PC-9 (cell line): Measurements from ENCODE around the gene LEFTY1. TPM values are rescaled to one million over a fixed set of nuclear protein-coding genes. Genes with fewer than 3 reads are reported as not detected.
"Not testable (repeated sequence)": the region's sequence is repeated elsewhere in the genome, so short reads cannot be mapped to it uniquely, and the experiment has no call there.

Source experiments
- BruUV-seq: library from RNA; stranded (reverse); fragments of 400-500 nt; replicated peaks from 2 replicates; lab custom pipeline; 2021; lab: Mats Ljungman, UMichigan
- CTCF ChIA-PET: fragments of 300-600 bp; sonication (Branson Sonifier 250); formaldehyde crosslinking; loops from one replicate; lab custom pipeline; 2022; ENCODE audit warnings: antibody characterized with exemption; lab: Charles Lee
- POLR2A ChIA-PET: fragments of 300-600 bp; sonication (Branson Sonifier 250); formaldehyde crosslinking; loops from one replicate; lab custom pipeline; 2022; ENCODE audit warnings: antibody characterized with exemption; ENCODE audit not compliant: unreplicated experiment; lab: Charles Lee
- DNase-seq, 2 experiments: peaks; one replicate each; pipeline versions ENCODE4 v3.0.0 to v3.0.0-alpha.2; 2015 to 2022; ENCODE audit warnings: mixed read lengths in 1 of 2
- H2AFZ ChIP-seq: fragments of 200-600 bp; sonication (generic); 2 replicates; pipeline ENCODE4 v1.8.1; 2017; ENCODE audit warnings: antibody characterized with exemption
- H3F3A ChIP-seq: fragments of 200-600 bp; sonication (generic); 2 replicates; pipeline ENCODE4 v1.8.1; 2017; ENCODE audit warnings: antibody characterized with exemption, mild to moderate bottlenecking, low read depth; ENCODE audit not compliant: insufficient read depth
- H3K27ac ChIP-seq: fragments of 200-600 bp; sonication (generic); 2 replicates; pipeline ENCODE4 v1.6.1; 2016; ENCODE audit warnings: mixed run types
- H3K27me3 ChIP-seq: fragments of 200-600 bp; sonication (generic); 2 replicates; pipeline ENCODE4 v1.6.1; 2016; ENCODE audit warnings: low read depth, mixed run types; ENCODE audit not compliant: insufficient read depth
- H3K36me3 ChIP-seq: fragments of 200-600 bp; sonication (generic); 2 replicates; pipeline ENCODE4 v1.6.1; 2016; ENCODE audit warnings: low read depth, mixed run types
- H3K4me1 ChIP-seq: fragments of 200-600 bp; sonication (generic); replicated peaks from 2 replicates; pipeline ENCODE4 v1.6.1; 2016; ENCODE audit warnings: mixed run types; ENCODE audit not compliant: insufficient read depth
- H3K4me2 ChIP-seq: fragments of 200-600 bp; sonication (generic); 2 replicates; pipeline ENCODE4 v1.6.1; 2017; ENCODE audit warnings: mixed run types
- H3K4me3 ChIP-seq: fragments of 200-600 bp; sonication (generic); 2 replicates; pipeline ENCODE4 v1.6.1; 2016; ENCODE audit warnings: mixed run types
- H3K79me2 ChIP-seq: fragments of 200-600 bp; sonication (generic); 2 replicates; pipeline ENCODE4 v1.6.1; 2017; ENCODE audit warnings: low read depth, mixed run types
- H3K9me2 ChIP-seq: fragments of 200-600 bp; sonication (generic); 2 replicates; pipeline ENCODE4 v1.8.1; 2017; ENCODE audit warnings: mild to moderate bottlenecking; ENCODE audit not compliant: insufficient read depth
- H3K9me3 ChIP-seq: fragments of 200-600 bp; sonication (generic); 2 replicates; pipeline ENCODE4 v1.8.1; 2016; ENCODE audit warnings: low read depth; ENCODE audit not compliant: insufficient read depth
- H4K20me1 ChIP-seq: fragments of 200-600 bp; sonication (generic); 2 replicates; pipeline ENCODE4 v1.8.1; 2017; ENCODE audit not compliant: insufficient read depth
- EZH2 ChIP-seq: fragments of 200-600 bp; sonication (generic); IDR thresholded peaks from 2 replicates; pipeline ENCODE4 v1.8.0; 2017; ENCODE audit warnings: antibody characterized with exemption, low read depth
- intact Hi-C: fragments of 100-400 bp; cut with micrococcal nuclease; formaldehyde crosslinking; loops from one replicate; pipeline ENCODE4 v1.10.0; 2022; ENCODE audit not compliant: unreplicated experiment
- total RNA-seq: library from RNA; stranded (reverse); gene quantifications from 2 replicates; pipeline ENCODE4 v1.2.3, GENCODE V29; 2021
- TF ChIP-seq, protein P1 (sequence below): fragments of 200-600 bp; sonication (generic); conservative IDR thresholded peaks from 2 replicates; pipeline ENCODE4 v1.6.1; 2017; ENCODE audit warnings: mixed run types, antibody characterized with exemption, mild to moderate bottlenecking, moderate library complexity

LEFTY1 gene
- total RNA-seq, 1 experiment from 2014 or later: not detected

DNA sequence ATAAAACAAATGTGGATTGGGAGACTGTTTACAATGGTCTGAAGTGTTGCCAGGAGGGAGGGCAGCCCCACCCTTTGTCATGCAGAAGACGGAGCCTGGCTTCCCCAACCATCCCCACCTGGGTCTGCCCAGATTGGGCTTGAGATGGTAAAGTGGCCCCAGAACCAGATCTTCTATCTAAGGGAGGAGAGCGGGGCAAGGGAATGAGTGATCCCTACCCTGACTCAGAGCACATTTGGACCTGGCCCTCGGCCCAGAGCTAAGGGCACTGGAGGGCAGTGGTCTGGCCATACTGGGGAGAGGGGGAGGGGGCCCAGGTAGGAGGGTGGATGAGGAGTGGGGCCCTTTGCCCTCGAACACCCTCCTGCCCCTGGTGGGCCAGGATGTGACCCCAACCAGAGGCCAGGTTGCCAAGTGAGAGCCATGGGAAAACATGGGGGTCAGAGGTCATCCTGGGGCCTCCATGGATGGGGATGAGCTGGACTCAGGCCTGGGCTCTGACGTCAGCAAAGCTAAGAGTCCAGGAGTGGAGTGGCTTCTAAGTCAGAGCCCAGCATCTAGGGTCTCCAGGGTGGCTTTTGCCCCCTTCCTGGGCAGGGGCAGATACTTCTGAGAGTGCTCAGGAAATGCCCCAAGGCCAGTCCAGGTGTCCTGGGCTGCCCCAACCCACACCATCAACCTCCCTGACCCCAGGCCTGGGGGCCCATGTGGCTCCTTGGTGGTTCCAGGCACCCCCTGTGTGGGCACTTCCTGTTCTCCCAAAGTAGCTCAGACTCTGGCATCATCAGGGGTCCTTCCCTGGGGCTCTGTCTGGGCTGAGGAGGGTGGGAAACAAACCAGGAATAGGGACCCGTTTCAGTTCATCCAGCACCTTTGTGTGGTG, 1.6 kb upstream of the LEFTY1 start:
- Histone ChIP-seq H3K27ac (no peak overlapping the region), H3K79me2 (no peaks in the 10 kb centered on the region), H3F3A (peaks cover 17% of the 10 kb centered on the region; the same call in 1 of the 2 replicates), H4K20me1 (no peaks in the 10 kb centered on the region), H3K4me2 (no peak overlapping the region), H3K4me1 (peaks cover 11% of the 10 kb centered on the region), H3K36me3 (no peaks in the 10 kb centered on the region), H2AFZ (no peak overlapping the region), H3K9me3 (no peaks in the 10 kb centered on the region), H3K9me2 (no peaks in the 10 kb centered on the region), H3K27me3 (no peaks in the 10 kb centered on the region), H3K4me3 (no peak overlapping the region)
- ChIA-PET POLR2A (no interaction called here), CTCF (no interaction called here)
- TF ChIP-seq, protein P1, sequence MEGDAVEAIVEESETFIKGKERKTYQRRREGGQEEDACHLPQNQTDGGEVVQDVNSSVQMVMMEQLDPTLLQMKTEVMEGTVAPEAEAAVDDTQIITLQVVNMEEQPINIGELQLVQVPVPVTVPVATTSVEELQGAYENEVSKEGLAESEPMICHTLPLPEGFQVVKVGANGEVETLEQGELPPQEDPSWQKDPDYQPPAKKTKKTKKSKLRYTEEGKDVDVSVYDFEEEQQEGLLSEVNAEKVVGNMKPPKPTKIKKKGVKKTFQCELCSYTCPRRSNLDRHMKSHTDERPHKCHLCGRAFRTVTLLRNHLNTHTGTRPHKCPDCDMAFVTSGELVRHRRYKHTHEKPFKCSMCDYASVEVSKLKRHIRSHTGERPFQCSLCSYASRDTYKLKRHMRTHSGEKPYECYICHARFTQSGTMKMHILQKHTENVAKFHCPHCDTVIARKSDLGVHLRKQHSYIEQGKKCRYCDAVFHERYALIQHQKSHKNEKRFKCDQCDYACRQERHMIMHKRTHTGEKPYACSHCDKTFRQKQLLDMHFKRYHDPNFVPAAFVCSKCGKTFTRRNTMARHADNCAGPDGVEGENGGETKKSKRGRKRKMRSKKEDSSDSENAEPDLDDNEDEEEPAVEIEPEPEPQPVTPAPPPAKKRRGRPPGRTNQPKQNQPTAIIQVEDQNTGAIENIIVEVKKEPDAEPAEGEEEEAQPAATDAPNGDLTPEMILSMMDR: no peak
- TF ChIP-seq EZH2: no peak
- no peak for DNase-seq
- intact Hi-C loops: no loop called here
- BruUV-seq: no TSS peak

DNA sequence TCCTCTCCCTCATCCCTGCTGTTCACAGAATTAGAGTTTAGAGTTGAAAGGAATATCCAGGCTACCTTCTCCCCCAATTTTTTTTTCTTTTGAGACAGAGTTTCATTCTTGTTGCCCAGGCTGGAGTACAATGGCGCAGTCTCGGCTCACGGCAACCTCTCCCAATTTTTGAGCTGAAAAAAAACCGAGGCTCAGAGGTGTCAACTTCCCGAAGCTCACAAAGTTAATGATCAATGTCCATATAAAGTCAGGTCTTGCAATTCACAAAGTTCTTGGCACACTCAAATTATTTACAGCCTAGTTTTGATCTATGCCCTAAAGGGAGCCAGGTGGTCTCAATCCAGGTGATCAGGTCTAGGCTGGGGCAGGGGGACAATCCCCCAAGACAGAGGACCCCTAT, 797 bp upstream of the LEFTY1 start:
- TF ChIP-seq EZH2: no peak
- TF ChIP-seq, protein P1: no peak
- no peak overlapping the region for H3K27ac ChIP-seq
- no peak for DNase-seq
- H3K36me3 ChIP-seq: no peaks in the 10 kb centered on the region
- no peak overlapping the region for H3K4me2 ChIP-seq
- H2AFZ ChIP-seq: no peak overlapping the region
- no peaks in the 10 kb centered on the region for H4K20me1 ChIP-seq
- CTCF ChIA-PET: no interaction called here
- H3K27me3 ChIP-seq: no peaks in the 10 kb centered on the region
- H3K79me2 ChIP-seq: no peaks in the 10 kb centered on the region
- no peaks in the 10 kb centered on the region for H3K9me2 ChIP-seq
- BruUV-seq: no TSS peak
- H3K9me3 ChIP-seq: no peaks in the 10 kb centered on the region
- peaks cover 17% of the 10 kb centered on the region; the same call in 1 of the 2 replicates for H3F3A ChIP-seq
- intact Hi-C loops: no loop called here
- peaks cover 11% of the 10 kb centered on the region for H3K4me1 ChIP-seq
- POLR2A ChIA-PET: interaction anchor here (0.6 kb wide), 1 partner anchor 25 kb away, joined by 5 read pairs; no protein-coding TSS in a partner anchor
- no peak overlapping the region for H3K4me3 ChIP-seq

DNA sequence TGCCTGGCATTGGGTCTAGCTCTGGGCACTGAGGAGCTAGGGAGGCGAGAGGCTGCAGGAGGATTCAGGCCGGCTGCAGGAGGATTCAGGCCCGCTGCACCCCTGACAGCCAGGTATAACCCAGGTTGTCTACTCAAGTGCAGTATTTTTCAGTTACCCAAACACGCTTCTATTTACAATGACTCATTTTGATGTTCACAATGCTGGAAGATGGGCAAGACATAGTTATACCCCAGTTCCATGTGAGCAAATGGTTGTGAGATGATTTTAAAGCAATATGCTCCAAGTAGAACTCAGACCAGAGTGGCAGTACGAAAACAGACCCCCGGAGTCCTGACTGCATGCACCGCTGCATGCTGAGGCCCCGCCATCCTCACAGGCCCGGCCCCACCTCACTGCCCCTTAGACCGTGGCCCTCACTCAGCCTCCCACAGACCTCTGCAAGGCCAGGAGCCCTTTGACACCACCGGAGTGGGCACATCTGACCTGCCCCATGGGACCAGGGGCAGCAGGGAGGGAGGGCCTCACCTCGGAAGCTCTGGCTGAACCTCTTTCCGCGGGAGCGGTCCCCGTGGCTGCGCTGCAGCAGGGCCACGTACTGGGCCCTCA, 553 bp downstream of the LEFTY1 start:
- no peak overlapping the region for H3K4me2 ChIP-seq
- H2AFZ ChIP-seq: no peak overlapping the region
- H3K27ac ChIP-seq: no peak overlapping the region
- no peaks in the 10 kb centered on the region for H3K9me3 ChIP-seq
- H3K27me3 ChIP-seq: no peaks in the 10 kb centered on the region
- H3K9me2 ChIP-seq: no peaks in the 10 kb centered on the region
- H3F3A ChIP-seq: peaks cover 13% of the 10 kb centered on the region; the same call in 1 of the 2 replicates
- intact Hi-C loops: no loop called here
- TF ChIP-seq, protein P1: no peak
- TF ChIP-seq EZH2: no peak
- POLR2A ChIA-PET: no interaction called here
- H3K4me1 ChIP-seq: peaks cover 16% of the 10 kb centered on the region
- no peak for DNase-seq
- CTCF ChIA-PET: no interaction called here
- peaks cover under 1% of the 10 kb centered on the region; the same call in 1 of the 2 replicates for H3K79me2 ChIP-seq
- BruUV-seq: no TSS peak
- H4K20me1 ChIP-seq: no peaks in the 10 kb centered on the region
- no peak overlapping the region for H3K4me3 ChIP-seq
- H3K36me3 ChIP-seq: no peaks in the 10 kb centered on the region

DNA sequence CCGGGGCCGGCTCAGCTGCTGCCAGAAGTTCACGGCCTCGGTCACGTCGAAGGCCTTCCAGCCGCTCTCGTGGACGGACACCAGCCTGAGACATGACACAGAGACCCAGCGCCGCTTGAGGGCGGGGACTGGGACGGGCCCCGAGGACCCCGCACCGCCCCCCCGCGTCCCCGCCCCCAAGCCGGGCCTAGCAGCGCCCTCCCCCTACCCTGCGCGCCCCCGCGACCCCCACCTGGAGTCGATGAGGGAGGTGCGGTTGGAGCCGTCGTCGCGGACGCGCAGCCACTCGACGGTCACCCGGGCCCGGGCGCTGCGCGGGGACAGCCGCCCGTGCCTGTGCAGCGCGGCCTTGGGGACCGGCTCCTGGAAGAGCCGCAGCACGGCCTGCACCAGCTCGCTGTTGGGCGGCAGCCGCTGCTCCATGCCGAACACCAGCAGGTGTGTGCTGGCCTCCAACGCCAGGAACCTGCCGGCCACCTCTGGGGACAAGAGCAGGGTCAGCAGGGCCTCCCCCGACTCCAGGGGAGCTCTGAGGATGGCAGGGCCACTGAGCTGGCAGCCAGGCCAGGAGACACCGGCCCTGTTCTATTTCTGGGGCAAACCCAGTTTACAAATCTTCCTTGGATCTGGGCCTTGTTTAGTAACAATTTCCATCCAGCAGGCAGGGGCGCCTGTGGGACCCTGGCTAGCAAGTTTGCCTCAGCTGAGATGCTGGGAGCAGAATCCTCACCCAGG, 1.2 kb downstream of the LEFTY1 start:
- H3K9me2 ChIP-seq, H3K4me3 ChIP-seq, DNase-seq, H4K20me1 ChIP-seq, CTCF ChIA-PET, H3K79me2 ChIP-seq, H3K4me2 ChIP-seq, H3K27ac ChIP-seq, H3K27me3 ChIP-seq, BruUV-seq, intact Hi-C loops, H3K9me3 ChIP-seq, H3K36me3 ChIP-seq, H2AFZ ChIP-seq: not testable (repeated sequence)
- H3F3A ChIP-seq: peaks cover 15% of the 10 kb centered on the region; the same call in 1 of the 2 replicates
- POLR2A ChIA-PET: interaction anchor here (0.6 kb wide), 1 partner anchor 32 kb away, joined by 6 read pairs; no protein-coding TSS in a partner anchor
- peaks cover 18% of the 10 kb centered on the region for H3K4me1 ChIP-seq
